ENCODE results near the gene ADORA3. TPM values are rescaled to one million over a fixed set of nuclear protein-coding genes. Genes with fewer than 3 reads are reported as not detected.
"Not testable (repeated sequence)": the region's sequence is repeated elsewhere in the genome, so short reads cannot be mapped to it uniquely, and the experiment has no call there.

Gene ADORA3
- total RNA-seq (2014; rRNA removed; shearing (Covaris generic)), result not detected in 2 replicates

DNA sequence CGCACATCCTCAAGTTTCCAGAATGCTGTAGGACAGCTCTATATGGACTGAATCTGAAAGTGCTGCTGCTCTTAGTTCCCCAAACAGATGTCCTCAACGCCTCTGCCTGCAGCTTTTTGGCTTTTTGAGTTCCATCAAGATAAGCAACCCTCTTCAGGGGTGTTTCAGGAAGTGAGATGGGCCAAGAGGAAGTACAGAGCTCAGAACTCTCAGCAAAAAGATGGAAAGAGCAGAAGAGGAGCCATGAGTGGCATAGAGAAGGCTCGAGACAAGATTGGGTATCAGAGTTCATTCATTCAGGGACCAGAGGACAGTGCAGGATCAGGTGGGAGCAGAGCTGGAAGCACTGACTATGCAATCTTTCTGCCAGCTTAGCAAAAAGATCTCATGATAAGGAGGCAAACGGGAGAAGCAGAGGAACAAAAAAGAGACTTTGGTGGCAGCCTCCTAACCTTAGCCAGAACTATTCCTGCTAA, at the start of gene ADORA3, which contains the start of gene TMIGD3:
Gene ADORA3, minus strand, starts transcription at position 49 of the 476 bp plus-strand sequence. CDS start 279 bp downstream, outside the sequence.
Gene TMIGD3, minus strand, starts transcription at position 49 of the 476 bp plus-strand sequence. CDS start 279 bp downstream, outside the sequence.
- DNase-seq (ENCODE audit: low spot score), result no peak

- DNase-seq (ENCODE audit: low spot score), result no peak
Observed at GRCh38 chr1:111553196-111553595, 49.8 kb upstream of the ADORA3 start.

DNA sequence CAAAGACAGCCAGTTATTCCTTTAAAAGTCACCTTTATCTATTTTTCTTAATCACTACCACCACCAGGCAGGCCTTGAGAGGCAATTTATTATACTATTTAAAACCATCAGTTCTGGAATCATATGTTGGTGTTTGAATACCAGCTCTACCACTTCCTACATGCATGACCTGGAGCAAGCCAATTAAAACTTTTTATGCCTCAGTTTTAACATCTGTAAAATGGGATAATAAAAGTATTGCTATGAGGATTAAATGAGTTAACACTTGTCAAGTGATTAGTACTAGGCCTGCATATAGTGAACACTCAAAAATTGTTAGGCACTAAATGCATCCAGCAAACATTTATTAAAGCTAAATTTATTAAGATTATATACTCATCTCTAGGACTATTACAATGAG, 49.2 kb upstream of the ADORA3 start:
- no peak for DNase-seq (ENCODE audit: low spot score)

DNA sequence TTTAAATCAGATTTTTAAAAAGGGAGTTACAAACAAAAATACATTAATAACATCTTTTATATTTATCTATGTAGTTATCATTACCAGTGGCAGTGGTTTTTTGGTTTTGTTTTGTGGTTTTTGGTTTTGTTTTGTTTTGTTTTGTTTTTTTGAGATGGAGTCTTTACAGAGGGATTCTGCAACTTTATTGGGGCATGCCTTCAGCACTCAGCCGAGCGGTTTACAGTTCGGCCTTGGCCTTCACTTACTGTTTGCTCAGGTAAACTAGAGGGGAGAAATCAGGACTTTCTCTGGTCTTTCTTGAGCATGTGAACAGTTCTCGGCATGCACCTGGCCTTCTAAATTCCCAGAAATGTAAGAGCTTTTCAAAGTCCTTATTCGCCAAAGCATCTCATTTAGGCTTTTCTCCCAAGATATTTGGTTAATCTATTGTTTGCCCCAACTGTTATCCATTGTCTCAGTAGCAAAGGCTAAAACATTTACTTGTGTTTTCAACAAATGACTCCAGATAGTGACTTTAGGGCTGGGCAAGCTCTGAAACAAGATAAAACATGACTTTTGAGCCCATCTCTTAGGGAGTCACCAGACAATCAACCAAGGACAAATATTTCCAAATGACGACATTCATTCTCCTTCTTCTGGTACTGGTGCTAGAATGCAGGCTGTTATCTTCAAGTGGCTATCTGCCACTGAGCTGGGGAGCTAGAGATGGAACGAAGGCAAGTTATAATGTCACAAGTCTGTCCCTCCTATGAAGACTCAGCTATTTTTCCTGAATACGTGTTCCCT, 48.4 kb upstream of the ADORA3 start:
- DNase-seq (ENCODE audit: low spot score), result no peak

GRCh38 chr1:111547786-111548185, 44.4 kb upstream of the ADORA3 start:
- not testable (repeated sequence) for DNase-seq (ENCODE audit: low spot score)

DNA sequence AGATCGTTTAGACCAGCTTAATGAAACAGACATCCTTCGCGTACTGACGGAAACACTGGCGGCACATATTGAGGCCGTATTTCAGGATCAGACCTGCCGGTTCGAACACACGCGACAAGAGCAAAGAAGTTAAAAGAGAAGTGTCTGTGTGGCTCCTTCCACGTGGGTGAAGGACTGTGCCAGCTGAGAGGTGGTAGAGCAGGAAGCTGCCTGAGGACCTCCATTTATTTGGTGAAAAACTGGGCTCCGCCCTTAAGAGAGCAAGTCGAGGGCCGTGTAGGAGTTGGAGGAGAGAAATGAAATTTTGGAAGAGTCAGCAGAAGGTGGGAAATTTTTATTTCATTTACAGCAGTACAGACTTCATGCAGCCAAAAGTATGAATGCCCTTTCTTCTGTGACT, 38.8 kb upstream of the ADORA3 start:
- DNase-seq (ENCODE audit: low spot score), result no peak

GRCh38 chr1:111541721-111542120, 38.3 kb upstream of the ADORA3 start:
- DNase-seq (ENCODE audit: low spot score), result peak; percentile 44

GRCh38 chr1:111540928-111541327, 37.5 kb upstream of the ADORA3 start:
- DNase-seq (ENCODE audit: low spot score), result no peak

GRCh38 chr1:111538343-111539025, 35.1 kb upstream of the ADORA3 start:
- no peak for DNase-seq (ENCODE audit: low spot score)

DNA sequence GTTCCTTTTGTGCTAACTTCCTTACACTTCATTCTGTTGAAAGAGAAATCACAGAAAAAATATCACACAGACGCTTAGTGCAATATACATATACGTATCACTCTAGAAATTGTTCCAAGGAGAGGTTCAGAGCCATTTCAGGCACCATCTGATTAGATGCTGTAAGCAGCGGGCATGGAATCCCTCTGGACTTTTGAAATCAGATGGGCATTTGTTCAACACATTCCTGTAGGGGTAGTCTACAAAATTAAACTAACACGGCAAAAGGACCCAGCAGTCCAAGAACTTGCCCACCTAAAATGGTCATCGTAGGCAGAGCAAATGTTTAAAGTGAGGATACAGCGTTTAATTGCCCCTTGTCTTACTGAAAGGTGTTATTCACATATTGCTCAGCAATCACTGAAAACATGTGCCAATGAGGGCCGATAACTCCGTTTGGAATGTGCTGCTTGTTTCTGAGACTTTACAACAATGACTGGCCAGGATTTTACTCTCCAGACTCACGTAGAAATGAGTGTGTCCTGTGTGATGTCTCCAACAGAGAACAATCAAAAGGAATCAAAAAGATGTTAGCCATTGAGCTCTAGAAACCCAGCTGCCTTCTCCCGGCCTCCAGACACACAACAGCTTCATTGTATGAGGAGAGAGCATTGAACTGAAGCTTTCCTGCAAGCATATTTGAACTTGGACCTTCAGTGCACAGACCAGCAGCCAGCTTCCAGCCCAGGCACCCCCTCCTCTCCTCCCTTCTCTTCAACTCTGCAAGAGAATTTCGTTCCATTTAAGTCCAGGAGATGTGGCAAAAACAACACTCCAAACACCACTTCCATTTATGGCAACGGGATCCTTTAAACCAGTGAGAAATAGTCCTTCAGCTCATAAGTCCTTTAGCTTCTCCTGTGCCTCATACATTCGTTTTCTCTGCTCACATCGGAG, 32.1 kb upstream of the ADORA3 start:
- DNase-seq (ENCODE audit: low spot score), result no peak

DNA sequence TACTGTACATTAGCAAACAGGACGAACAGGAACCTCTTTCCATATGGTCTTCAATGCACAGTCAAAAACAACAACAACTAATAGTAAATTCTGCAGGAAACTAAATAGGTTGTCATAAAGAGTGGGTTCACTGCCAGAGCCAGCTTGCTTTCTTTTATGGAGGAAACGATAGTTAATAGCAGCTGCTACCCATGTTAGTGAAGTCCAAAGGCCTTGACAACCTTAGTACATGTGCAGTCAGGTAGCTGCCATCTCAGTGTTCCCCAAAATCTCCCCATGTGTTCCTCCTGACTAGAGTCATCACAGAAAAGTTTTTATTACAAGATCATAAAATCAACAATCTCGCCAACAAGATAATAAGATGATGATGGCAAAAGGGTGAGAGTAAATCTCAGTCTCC, 16.6 kb upstream of the ADORA3 start:
- no peak for DNase-seq (ENCODE audit: low spot score)

DNA sequence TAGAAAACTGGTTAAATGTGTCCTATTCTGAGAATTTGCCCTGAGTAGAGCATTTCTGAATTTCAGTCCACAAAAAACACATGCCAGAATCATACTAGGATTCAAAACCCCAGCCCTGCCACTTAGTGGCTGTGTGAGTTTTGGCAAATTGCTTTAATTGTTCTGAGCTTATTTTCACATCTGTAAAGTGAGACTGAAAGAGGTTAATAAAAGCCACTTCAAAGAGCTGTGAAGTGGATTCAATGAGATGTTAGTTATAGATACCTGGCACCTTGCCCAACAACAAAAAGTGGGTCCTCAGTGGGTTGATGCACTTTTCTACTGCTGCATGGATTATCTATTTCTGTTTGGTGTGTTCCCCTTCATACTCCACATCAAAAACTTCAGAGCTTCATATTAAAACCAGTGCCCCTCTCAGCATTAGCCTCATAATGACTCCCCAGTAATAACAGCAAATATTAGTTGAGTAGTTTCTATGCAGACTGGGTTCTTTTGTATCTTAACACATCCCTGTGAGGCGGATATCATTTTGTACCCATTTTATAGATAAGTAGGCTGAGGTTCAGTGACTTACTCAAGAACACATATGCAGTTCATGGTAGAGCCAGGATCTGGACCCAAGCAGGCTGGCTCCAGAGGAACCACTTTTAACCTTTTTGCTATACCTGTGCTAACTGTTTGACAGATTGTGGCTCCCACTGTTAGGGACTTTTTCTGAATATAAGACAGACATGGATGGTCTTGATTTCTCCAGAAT, 14.2 kb upstream of the ADORA3 start:
- no peak for DNase-seq (ENCODE audit: low spot score)

DNA sequence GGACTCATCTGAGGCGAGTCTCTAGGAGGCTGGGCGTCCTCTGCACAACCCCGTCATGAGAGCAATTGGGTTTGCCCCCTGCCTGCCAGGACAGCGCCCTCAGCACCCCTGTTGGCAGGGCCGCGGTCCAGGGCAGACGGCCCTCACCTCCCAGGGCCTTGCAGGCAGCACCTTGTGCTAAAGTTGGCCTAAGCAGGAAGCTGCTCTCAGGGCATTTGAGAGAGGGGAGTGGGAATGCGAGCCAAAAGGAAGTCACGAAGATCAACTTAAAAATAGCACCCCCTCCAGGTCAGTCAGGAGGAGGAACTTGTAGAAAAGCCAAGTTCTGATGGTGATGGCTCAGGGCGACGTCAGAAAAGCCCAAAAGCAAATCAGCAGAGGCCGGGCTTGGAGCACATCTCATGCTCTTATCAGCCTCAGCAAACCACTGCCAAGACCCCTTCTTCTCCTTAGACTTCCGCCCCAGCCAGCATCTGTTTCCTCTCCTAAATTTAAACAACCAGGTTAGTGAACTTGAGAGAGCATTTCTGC, 12.6 kb upstream of the ADORA3 start:
- DNase-seq (ENCODE audit: low spot score), result no peak

GRCh38 chr1:111515291-111516004, 12.0 kb upstream of the ADORA3 start:
- no peak for DNase-seq (ENCODE audit: low spot score)

DNA sequence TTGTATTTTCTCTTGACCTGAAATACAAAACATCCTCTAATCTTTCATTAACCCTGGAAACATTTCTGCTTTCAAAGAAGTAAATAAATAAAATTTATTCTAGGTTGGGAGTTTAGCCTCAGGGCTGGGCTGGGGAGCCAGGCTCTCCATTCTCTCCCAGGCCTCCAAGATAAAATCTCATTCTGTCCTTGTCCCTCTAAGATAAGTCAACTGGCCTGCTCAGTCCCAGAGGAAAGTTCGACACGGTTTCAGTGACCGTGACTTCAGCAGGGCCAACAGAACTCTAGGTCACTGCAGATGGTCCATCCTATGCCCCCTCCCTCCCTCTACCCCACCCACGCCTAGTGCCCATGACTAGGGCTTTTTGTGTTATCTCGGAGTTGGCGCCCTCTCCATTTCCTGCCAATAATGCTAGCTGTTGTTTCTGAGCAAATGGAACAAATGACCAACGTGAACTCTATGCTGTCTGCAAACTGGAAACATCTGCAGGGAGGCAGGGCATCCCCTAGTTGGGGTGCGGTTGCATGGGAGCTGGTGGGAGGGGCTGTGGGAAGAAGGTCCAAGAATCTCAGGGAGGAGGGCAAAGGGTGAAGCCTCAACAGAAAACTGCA, 10.1 kb upstream of the ADORA3 start:
- no peak for DNase-seq (ENCODE audit: low spot score)

DNA sequence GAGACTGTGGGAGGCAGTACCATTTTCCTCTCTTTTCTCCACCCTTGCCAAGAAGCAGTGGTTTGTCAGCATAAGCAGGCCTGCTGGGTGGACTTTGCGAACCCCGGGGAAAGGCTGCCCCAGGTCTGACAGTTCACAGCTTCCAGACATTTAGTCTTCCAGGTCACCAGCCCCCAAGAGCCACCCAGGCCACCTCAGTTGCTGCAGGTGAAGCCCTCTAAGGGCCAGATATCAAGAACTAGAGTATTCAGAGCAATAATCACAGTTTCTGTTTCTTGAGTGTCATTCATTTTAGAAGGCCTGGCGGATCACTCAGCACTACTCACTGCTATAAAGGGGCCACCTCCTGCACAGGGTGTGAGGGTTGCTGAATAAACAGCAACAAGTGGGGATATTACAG, 9.5 kb upstream of the ADORA3 start:
- DNase-seq (ENCODE audit: low spot score), result no peak

DNA sequence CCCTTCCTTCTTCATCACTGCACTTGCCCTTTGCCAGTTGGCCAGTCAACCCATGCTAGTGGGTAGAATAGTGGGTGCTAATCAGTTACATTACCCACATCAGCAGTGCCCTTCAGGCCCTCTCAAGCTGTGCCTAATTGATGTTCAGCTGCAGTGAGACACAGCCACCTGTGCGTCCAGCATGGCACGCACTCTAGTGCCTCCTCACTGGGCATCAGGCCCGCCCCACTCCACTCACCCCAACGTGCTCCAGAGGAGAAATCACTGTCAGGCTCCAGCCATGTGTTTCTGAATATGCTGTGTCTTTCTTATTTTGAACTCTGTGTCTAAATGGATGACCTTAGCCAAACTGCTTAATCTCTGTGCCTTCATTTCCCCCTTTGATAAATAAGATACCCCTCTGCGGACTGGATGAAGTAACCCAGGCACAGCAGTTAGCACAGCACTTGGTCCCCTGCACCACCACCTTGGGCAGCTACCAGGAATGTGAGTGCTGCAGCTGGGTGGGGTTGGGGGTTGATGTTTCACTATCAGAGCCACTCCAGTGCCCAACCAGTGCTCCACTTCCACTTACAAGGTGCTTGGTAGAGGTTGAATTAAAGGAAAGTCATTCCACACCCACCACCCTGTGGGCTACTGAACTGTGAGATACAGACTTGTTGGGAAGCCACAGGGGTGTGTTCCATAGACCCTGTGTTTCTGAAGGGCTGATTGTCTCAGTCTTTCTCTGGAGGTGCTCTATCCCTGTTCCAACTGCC, 8.9 kb upstream of the ADORA3 start:
- DNase-seq (ENCODE audit: low spot score), result no peak

DNA sequence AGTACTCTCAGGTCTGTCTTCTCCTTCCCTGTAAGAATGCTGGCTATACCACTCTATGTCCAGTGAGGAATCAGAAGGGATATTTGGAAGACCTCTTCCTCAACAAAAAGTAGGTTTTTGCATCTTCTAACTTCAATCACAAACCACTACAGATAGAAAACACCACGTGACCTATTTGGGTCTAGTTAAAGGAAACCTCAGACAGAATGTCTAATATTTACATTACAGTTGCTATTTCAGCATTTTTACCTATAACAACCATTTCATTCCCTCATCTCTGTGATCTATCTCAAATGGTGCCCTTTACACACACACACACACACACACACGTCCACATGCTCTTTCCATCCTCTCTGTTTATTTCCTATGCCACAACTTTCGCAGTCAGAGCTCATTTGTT, 7.9 kb upstream of the ADORA3 start:
- no peak for DNase-seq (ENCODE audit: low spot score)

DNA sequence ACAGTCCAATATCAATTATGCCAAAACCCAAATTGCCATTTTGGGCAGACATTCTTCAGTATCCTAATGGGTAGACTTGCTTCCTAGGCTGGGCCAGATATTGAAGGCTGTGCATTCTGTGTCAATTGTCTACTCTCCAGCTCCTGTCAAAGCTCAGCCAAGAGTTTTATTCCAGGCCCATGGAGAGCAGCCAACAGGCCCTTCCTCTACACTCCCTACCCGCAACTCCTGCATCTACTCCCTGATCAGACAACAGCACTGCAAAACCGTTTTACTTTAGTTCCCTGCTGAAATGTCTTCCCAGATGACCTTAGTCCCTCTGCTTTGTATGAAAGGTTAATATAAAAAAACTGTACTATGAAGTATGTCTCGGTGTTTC, 6.6 kb upstream of the ADORA3 start:
- no peak for DNase-seq (ENCODE audit: low spot score)

Data from HT-29 (cell line).